ENCODE data around the gene GAP43.

The GAP43 gene

GRCh38 chr3:115760716-115761115 lies 137.4 kb downstream of the GAP43 start:
- no peak overlapping the region for H3K4ac ChIP-seq (ENCODE audit: low read length)
- no peak overlapping the region for H3K18ac ChIP-seq (ENCODE audit: low read length)
- no peaks in the 10 kb centered on the region for H3K27me3 ChIP-seq (ENCODE audit: control insufficient read depth in 3 of 3, insufficient read depth in 3 of 3, low read depth in 1 of 3, low read length in 3 of 3)
- H2AFZ ChIP-seq (ENCODE audit: low read length) = no peak overlapping the region
- no peaks in the 10 kb centered on the region for H3K36me3 ChIP-seq (replicated peaks in 1 of 2; ENCODE audit: control insufficient read depth in 2 of 2, insufficient read depth in 2 of 2, low read length in 2 of 2)
- H3K23ac ChIP-seq (ENCODE audit: low read depth, low read length, poor library complexity) = no peak overlapping the region
- H3K79me1 ChIP-seq (ENCODE audit: low read depth, low read length) = no peaks in the 10 kb centered on the region
- no peak overlapping the region for H2BK12ac ChIP-seq (ENCODE audit: low read length)
- no peak overlapping the region for H3K14ac ChIP-seq (ENCODE audit: low read length)
- no peak overlapping the region for H2BK15ac ChIP-seq (ENCODE audit: low read length)
- H3K4me3 ChIP-seq (ENCODE audit: low read length in 2 of 2) = no peak overlapping the region
- no peaks in the 10 kb centered on the region for H3K4me1 ChIP-seq (ENCODE audit: control insufficient read depth in 2 of 2, insufficient read depth in 1 of 2, low read depth in 1 of 2, low read length in 2 of 2)
- no peak overlapping the region for H3K4me2 ChIP-seq (ENCODE audit: insufficient read depth, low read length, poor library complexity, severe bottlenecking)
- H2AK5ac ChIP-seq (ENCODE audit: low read depth, low read length) = no peak overlapping the region
- H2BK5ac ChIP-seq (ENCODE audit: low read length) = no peak overlapping the region
- H4K8ac ChIP-seq (ENCODE audit: low read depth, low read length) = no peak overlapping the region
- no peak overlapping the region for H4K91ac ChIP-seq (ENCODE audit: low read depth, low read length, poor library complexity)
- no CpG with 5 or more reads among the region's 3 CpGs for WGBS, 2 donors (ENCODE audit: extremely low coverage in 2 of 2, insufficient read length in 2 of 2, insufficient replicate concordance in 1 of 2)
- H3K9ac ChIP-seq (ENCODE audit: low read depth, low read length, poor library complexity) = peak overlapping the region; percentile 9
- H3K27ac ChIP-seq (replicated peaks; ENCODE audit: low read length) = no peak overlapping the region
- no peak overlapping the region for H2BK120ac ChIP-seq (ENCODE audit: low read depth, low read length)
- no peak for DNase-seq (ENCODE audit: low spot score)
- no peaks in the 10 kb centered on the region for H3K9me3 ChIP-seq (replicated peaks in 1 of 2; ENCODE audit: control insufficient read depth in 2 of 2, insufficient read depth in 1 of 2, low read depth in 1 of 2, low read length in 2 of 2)

DNA sequence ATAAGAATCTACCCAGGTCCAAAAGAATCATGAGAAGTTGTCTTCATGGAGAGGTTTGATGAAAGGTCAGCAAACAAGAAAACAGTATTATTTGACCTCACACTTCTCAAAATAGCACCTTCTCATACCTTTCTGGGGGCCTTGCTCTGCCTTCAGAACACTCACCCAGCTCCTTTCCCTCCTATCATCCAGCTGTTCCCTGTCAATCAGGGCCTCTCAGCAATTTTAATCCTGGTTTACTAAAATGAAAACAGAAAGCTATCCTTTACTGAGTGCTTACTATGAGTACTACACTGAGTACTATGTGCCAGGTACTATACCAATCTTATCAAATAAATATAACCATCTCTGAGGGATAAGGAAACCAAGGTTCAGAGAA lies 138.6 kb downstream of the GAP43 start:
- H3K27me3 ChIP-seq (ENCODE audit: control insufficient read depth in 3 of 3, insufficient read depth in 3 of 3, low read depth in 1 of 3, low read length in 3 of 3) = no peaks in the 10 kb centered on the region
- no peak overlapping the region for H3K14ac ChIP-seq (ENCODE audit: low read length)
- H3K9me3 ChIP-seq (replicated peaks in 1 of 2; ENCODE audit: control insufficient read depth in 2 of 2, insufficient read depth in 1 of 2, low read depth in 1 of 2, low read length in 2 of 2) = no peaks in the 10 kb centered on the region
- no peak overlapping the region for H3K4me3 ChIP-seq (ENCODE audit: low read length in 2 of 2)
- no peak overlapping the region for H2AFZ ChIP-seq (ENCODE audit: low read length)
- no peak overlapping the region for H2BK120ac ChIP-seq (ENCODE audit: low read depth, low read length)
- H3K9ac ChIP-seq (ENCODE audit: low read depth, low read length, poor library complexity) = no peak overlapping the region
- no peak overlapping the region for H3K23ac ChIP-seq (ENCODE audit: low read depth, low read length, poor library complexity)
- no peak overlapping the region for H4K8ac ChIP-seq (ENCODE audit: low read depth, low read length)
- H3K4me1 ChIP-seq (ENCODE audit: control insufficient read depth in 2 of 2, insufficient read depth in 1 of 2, low read depth in 1 of 2, low read length in 2 of 2) = peaks cover 5 to 9% of the 10 kb centered on the region in 2 donors
- no peak overlapping the region for H4K91ac ChIP-seq (ENCODE audit: low read depth, low read length, poor library complexity)
- no peak overlapping the region for H3K4ac ChIP-seq (ENCODE audit: low read length)
- no peaks in the 10 kb centered on the region for H3K79me1 ChIP-seq (ENCODE audit: low read depth, low read length)
- H2AK5ac ChIP-seq (ENCODE audit: low read depth, low read length) = no peak overlapping the region
- no peak overlapping the region for H2BK5ac ChIP-seq (ENCODE audit: low read length)
- DNase-seq (ENCODE audit: low spot score) = no peak
- no peak overlapping the region for H3K27ac ChIP-seq (replicated peaks; ENCODE audit: low read length)
- H2BK15ac ChIP-seq (ENCODE audit: low read length) = no peak overlapping the region
- H3K4me2 ChIP-seq (ENCODE audit: insufficient read depth, low read length, poor library complexity, severe bottlenecking) = no peak overlapping the region
- no peak overlapping the region for H2BK12ac ChIP-seq (ENCODE audit: low read length)
- H3K18ac ChIP-seq (ENCODE audit: low read length) = no peak overlapping the region
- no peaks in the 10 kb centered on the region for H3K36me3 ChIP-seq (replicated peaks in 1 of 2; ENCODE audit: control insufficient read depth in 2 of 2, insufficient read depth in 2 of 2, low read length in 2 of 2)

GRCh38 chr3:115766587-115767482 lies 143.5 kb downstream of the GAP43 start:
- H3K27ac ChIP-seq (replicated peaks; ENCODE audit: low read length) = no peak overlapping the region
- no peak overlapping the region for H2BK5ac ChIP-seq (ENCODE audit: low read length)
- no peaks in the 10 kb centered on the region for H3K79me1 ChIP-seq (ENCODE audit: low read depth, low read length)
- no peak overlapping the region for H3K23ac ChIP-seq (ENCODE audit: low read depth, low read length, poor library complexity)
- no peak overlapping the region for H4K8ac ChIP-seq (ENCODE audit: low read depth, low read length)
- no peaks in the 10 kb centered on the region for H3K27me3 ChIP-seq (ENCODE audit: control insufficient read depth in 3 of 3, insufficient read depth in 3 of 3, low read depth in 1 of 3, low read length in 3 of 3)
- H3K4me3 ChIP-seq (ENCODE audit: low read length in 2 of 2) = no peak overlapping the region
- no peak overlapping the region for H4K91ac ChIP-seq (ENCODE audit: low read depth, low read length, poor library complexity)
- no peak overlapping the region for H3K4me2 ChIP-seq (ENCODE audit: insufficient read depth, low read length, poor library complexity, severe bottlenecking)
- no peak for DNase-seq (ENCODE audit: low spot score)
- H2AFZ ChIP-seq (ENCODE audit: low read length) = peak overlapping the region; percentile 67
- no peak overlapping the region for H2BK12ac ChIP-seq (ENCODE audit: low read length)
- H3K4ac ChIP-seq (ENCODE audit: low read length) = no peak overlapping the region
- H3K36me3 ChIP-seq (replicated peaks in 1 of 2; ENCODE audit: control insufficient read depth in 2 of 2, insufficient read depth in 2 of 2, low read length in 2 of 2) = no peaks in the 10 kb centered on the region
- H2AK5ac ChIP-seq (ENCODE audit: low read depth, low read length) = no peak overlapping the region
- H3K4me1 ChIP-seq (ENCODE audit: control insufficient read depth in 2 of 2, insufficient read depth in 1 of 2, low read depth in 1 of 2, low read length in 2 of 2) = peaks cover 9 to 10% of the 10 kb centered on the region in 2 donors
- WGBS, 2 donors (ENCODE audit: extremely low coverage in 2 of 2, insufficient read length in 2 of 2, insufficient replicate concordance in 1 of 2) = no CpG with 5 or more reads among the region's 6 CpGs
- H2BK120ac ChIP-seq (ENCODE audit: low read depth, low read length) = no peak overlapping the region
- no peak overlapping the region for H3K9ac ChIP-seq (ENCODE audit: low read depth, low read length, poor library complexity)
- no peak overlapping the region for H3K14ac ChIP-seq (ENCODE audit: low read length)
- H3K18ac ChIP-seq (ENCODE audit: low read length) = no peak overlapping the region
- H3K9me3 ChIP-seq (replicated peaks in 1 of 2; ENCODE audit: control insufficient read depth in 2 of 2, insufficient read depth in 1 of 2, low read depth in 1 of 2, low read length in 2 of 2) = no peaks in the 10 kb centered on the region
- H2BK15ac ChIP-seq (ENCODE audit: low read length) = no peak overlapping the region

- Histone ChIP-seq H3K9ac (ENCODE audit: low read depth, low read length, poor library complexity) (no peak overlapping the region), H2BK12ac (ENCODE audit: low read length) (no peak overlapping the region), H3K27me3 (ENCODE audit: control insufficient read depth in 3 of 3, insufficient read depth in 3 of 3, low read depth in 1 of 3, low read length in 3 of 3) (no peaks in the 10 kb centered on the region), H3K4ac (ENCODE audit: low read length) (no peak overlapping the region), H3K4me3 (ENCODE audit: low read length in 2 of 2) (no peak overlapping the region), H3K23ac (ENCODE audit: low read depth, low read length, poor library complexity) (no peak overlapping the region), H4K91ac (ENCODE audit: low read depth, low read length, poor library complexity) (no peak overlapping the region), H3K79me1 (ENCODE audit: low read depth, low read length) (no peaks in the 10 kb centered on the region), H3K4me2 (ENCODE audit: insufficient read depth, low read length, poor library complexity, severe bottlenecking) (no peak overlapping the region), H2BK5ac (ENCODE audit: low read length) (no peak overlapping the region), H2BK15ac (ENCODE audit: low read length) (no peak overlapping the region), H3K9me3 (replicated peaks in 1 of 2; ENCODE audit: control insufficient read depth in 2 of 2, insufficient read depth in 1 of 2, low read depth in 1 of 2, low read length in 2 of 2) (no peaks in the 10 kb centered on the region), H2AFZ (ENCODE audit: low read length) (no peak overlapping the region), H3K14ac (ENCODE audit: low read length) (no peak overlapping the region), H3K18ac (ENCODE audit: low read length) (no peak overlapping the region), H3K4me1 (ENCODE audit: control insufficient read depth in 2 of 2, insufficient read depth in 1 of 2, low read depth in 1 of 2, low read length in 2 of 2) (peaks cover 9 to 10% of the 10 kb centered on the region in 2 donors), H4K8ac (ENCODE audit: low read depth, low read length) (no peak overlapping the region), H3K36me3 (replicated peaks in 1 of 2; ENCODE audit: control insufficient read depth in 2 of 2, insufficient read depth in 2 of 2, low read length in 2 of 2) (no peaks in the 10 kb centered on the region), H3K27ac (replicated peaks; ENCODE audit: low read length) (no peak overlapping the region), H2AK5ac (ENCODE audit: low read depth, low read length) (no peak overlapping the region), H2BK120ac (ENCODE audit: low read depth, low read length) (no peak overlapping the region)
- no CpG with 5 or more reads among the region's 3 CpGs for WGBS, 2 donors (ENCODE audit: extremely low coverage in 2 of 2, insufficient read length in 2 of 2, insufficient replicate concordance in 1 of 2)
- no peak for DNase-seq (ENCODE audit: low spot score)
Measured at GRCh38 chr3:115768661-115769060, 145.4 kb downstream of the GAP43 start.

Data from neuronal stem cell (in vitro differentiated cells).